GM21529 (cell line): Measurements from ENCODE around the gene OR52E8.

Experiments
- ATAC-seq: cut with Tn5 transposase; IDR thresholded peaks from one replicate; pipeline ENCODE4 v1.9.1; 2021; ENCODE audit not compliant: unreplicated experiment

Gene OR52E8

DNA sequence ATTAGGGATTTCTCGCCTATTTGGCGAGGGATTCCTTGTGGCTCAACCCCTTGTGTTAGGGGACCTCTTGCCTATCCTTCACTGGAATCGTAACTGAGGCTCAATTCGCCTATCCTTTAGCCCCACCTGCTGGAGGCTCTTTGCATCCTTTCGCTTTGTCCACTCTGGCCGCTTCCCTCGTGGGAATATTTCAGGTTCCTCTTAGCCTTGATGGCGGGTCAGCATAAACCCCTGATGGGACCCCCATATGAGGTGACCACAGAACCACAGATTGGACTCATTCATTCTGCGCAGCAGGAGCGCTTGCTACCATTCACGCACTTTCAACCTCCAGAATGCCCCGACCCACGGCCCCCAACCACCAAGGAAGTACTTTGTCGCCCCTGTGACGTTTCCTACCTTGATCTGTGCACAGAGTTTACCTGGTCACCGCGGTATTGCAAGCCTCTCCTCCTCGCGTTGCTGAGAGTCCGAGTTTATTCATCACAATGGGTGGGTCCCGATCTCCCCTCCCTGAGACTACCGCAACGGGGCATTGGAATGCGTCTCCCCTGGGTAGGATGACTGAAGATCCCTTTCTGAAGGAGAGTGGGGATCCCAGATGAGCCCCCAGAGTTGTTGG is 48.9 kb downstream of the OR52E8 start, which contains the start of gene OR52N2:
Gene OR52N2, plus strand, starts transcription at position 425 of the 622 bp plus-strand sequence. CDS start 11,412 bp downstream, outside the sequence.
- ATAC-seq, result peak; percentile 96

DNA sequence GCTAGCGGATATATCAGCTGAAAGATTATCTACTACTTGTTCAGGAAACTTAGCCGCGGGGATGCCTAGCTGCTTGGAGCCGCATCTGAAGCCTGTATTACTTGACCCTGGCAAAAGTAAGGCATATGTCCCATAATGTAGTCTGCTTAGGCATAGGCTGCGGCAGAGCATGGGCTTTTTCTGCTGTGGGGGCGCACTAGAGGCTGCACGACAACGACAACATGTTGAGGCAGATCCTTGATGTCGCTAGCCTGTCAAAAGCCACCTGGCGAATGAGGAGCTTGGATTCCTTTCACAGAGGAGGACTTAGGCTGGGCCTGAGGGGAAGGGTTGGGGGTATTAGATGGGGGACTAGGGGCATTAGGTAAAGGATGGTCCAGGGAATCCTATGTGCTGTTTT is 49.9 kb downstream of the OR52E8 start:
- no peak for ATAC-seq
